ENCODE data around the gene TAF1C.
"Not testable (repeated sequence)": the region's sequence is repeated elsewhere in the genome, so short reads cannot be mapped to it uniquely, and the experiment has no call there.

- TF ChIP-seq CTCF (IDR thresholded peaks at IDR 0.05); NFIC (IDR thresholded peaks at IDR 0.05; ENCODE audit: borderline replicate concordance); TEAD4 (IDR thresholded peaks at IDR 0.05; ENCODE audit: borderline replicate concordance, insufficient read depth); MAX (IDR thresholded peaks at IDR 0.05; ENCODE audit: low read depth); TAF1 (IDR thresholded peaks at IDR 0.05; ENCODE audit: borderline replicate concordance, low read depth, low read length); POLR2AphosphoS5 (IDR thresholded peaks at IDR 0.05; ENCODE audit: low read depth, low read length); MXI1 (IDR thresholded peaks at IDR 0.05; ENCODE audit: low read depth, low read length); TCF12 (IDR thresholded peaks at IDR 0.05): not testable (repeated sequence)
Observed at GRCh38 chr16:84216144-84216543, 29.3 kb upstream of the TAF1C start.
